Testis (tissue), 3 donors: ENCODE measurements around the gene ERF. TPM values are rescaled to one million over a fixed set of nuclear protein-coding genes. Genes with fewer than 3 reads are reported as not detected.

Source experiments
- DNase-seq: peaks from one replicate; pipeline ENCODE4 v3.0.0-alpha.2; 2019
- H3K27ac ChIP-seq, 2 donors: fragments of 200-600 bp; sonication (generic); one replicate each; pipeline ENCODE4 v1.5.1; 2019
- H3K27me3 ChIP-seq: fragments of 200-600 bp; sonication (generic); one replicate; pipeline ENCODE4 v1.5.1; 2019
- H3K36me3 ChIP-seq: fragments of 200-600 bp; sonication (generic); one replicate; pipeline ENCODE4 v1.5.1; 2017; ENCODE audit warnings: low read depth; ENCODE audit errors: missing control alignments
- H3K4me1 ChIP-seq: fragments of 200-600 bp; sonication (generic); one replicate; pipeline ENCODE4 v1.5.1; 2019
- H3K4me3 ChIP-seq, 2 donors: fragments of 200-600 bp; sonication (generic); one replicate each; pipeline ENCODE4 v1.5.1; 2017 to 2019
- H3K9me3 ChIP-seq: fragments of 200-600 bp; sonication (generic); one replicate; pipeline ENCODE4 v1.5.1; 2017
- POLR2A ChIP-seq: fragments of 450-650 bp; IDR thresholded peaks from one replicate; pipeline ENCODE4 v1.6.1; 2017; ENCODE audit warnings: antibody characterized with exemption, mild to moderate bottlenecking, moderate library complexity
- WGBS, 2 donors: methylation state at CpG; one replicate each; pipeline ENCODE4 v1.1.5; 2018; 5-methylcytosine and 5-hydroxymethylcytosine counted together
- intact Hi-C: fragments of 100-400 bp; cut with DNase I; formaldehyde crosslinking; loops from one replicate; pipeline ENCODE4 v1.15.1; 2023; ENCODE audit warnings: low total_unique reads
- polyA plus RNA-seq: library from polyadenylated mRNA; stranded (reverse); fragments of 350-450 nt; fragmentation: Illumina TruSeq; extraction: RNeasy Lipid Tissue Mini Kit (QIAGEN cat#74804); gene quantifications from one replicate; pipeline ENCODE4 v1.2.3, GENCODE V29; 2014; ENCODE audit warnings: low read depth, low replicate concordance; ENCODE audit not compliant: insufficient read depth
- total RNA-seq, 2 donors: library from RNA; depleted of rRNA; stranded (reverse); fragments of >200 nt; gene quantifications; one replicate each; pipeline ENCODE4 v1.2.3, GENCODE V29; 2016
- TF ChIP-seq, protein P1 (sequence below), 3 experiments: fragments of 450-650 bp in 2 of 3; fragments of 200-600 bp in 1 of 3; sonication (generic) in 1 of 3; IDR thresholded peaks; one replicate each; pipeline ENCODE4 v1.5.1; 2016 to 2019; ENCODE audit warnings: antibody characterized with exemption in 3 of 3, mild to moderate bottlenecking in 2 of 3, moderate library complexity in 1 of 3

Gene ERF
- total and polyA plus RNA-seq, 3 donors from 2014 or later = 59.6 to 120 (median 85.4) TPM

DNA sequence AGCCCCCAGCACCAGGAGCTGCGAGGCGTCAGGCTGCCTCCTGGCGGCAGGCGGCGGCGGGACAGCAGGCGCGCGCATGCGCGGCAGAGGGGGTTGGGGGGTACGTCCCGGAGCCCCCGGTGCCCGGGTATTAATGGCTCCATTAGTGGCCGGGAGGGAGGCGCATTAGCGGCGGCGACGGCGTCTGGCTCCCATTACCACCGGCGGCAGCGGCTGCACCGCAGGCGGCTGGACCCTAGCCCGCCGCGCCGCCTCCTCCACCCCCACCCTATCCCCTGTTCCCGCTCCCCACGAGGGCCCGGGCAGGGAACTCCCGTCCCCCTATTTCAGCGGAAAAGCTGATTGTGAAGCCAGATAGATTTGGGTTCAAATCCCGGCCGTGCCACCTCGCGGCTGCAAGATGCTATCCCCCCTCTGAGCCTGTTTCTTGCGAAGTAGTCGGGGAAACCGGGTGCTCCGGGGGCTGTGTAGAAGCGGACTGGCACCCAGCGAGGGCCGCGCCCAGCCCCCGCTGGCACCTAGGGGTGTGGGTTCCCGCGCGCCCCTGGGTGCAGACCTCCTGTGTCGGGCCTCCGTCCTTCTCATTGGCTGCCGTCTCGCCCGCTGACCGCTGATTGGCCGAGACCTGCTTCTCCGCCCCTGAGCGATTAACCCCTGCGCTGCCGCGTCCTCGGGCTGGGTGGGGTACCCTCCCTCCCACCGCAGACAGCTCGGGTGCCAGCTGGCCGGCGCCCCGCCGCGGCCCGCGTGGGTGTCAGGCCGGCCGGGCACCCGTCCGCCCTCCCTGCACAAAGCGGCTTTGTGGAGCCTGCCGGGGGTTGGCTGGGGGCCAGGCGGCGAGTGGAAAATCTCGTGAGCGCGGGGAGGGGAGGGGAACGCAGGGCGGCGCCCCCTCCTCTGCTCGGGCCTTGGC is 25.2 kb upstream of the ERF start:
- DNase-seq = peak; percentile 96
- Histone ChIP-seq H3K4me3 (peak overlapping the region; percentile 76 to 78), H3K4me1 (peaks cover 67% of the 10 kb centered on the region), H3K36me3 (no peaks in the 10 kb centered on the region), H3K9me3 (no peaks in the 10 kb centered on the region), H3K27me3 (no peaks in the 10 kb centered on the region), H3K27ac (peak overlapping the region; percentile 87 to 98)
- TF ChIP-seq, protein P1, sequence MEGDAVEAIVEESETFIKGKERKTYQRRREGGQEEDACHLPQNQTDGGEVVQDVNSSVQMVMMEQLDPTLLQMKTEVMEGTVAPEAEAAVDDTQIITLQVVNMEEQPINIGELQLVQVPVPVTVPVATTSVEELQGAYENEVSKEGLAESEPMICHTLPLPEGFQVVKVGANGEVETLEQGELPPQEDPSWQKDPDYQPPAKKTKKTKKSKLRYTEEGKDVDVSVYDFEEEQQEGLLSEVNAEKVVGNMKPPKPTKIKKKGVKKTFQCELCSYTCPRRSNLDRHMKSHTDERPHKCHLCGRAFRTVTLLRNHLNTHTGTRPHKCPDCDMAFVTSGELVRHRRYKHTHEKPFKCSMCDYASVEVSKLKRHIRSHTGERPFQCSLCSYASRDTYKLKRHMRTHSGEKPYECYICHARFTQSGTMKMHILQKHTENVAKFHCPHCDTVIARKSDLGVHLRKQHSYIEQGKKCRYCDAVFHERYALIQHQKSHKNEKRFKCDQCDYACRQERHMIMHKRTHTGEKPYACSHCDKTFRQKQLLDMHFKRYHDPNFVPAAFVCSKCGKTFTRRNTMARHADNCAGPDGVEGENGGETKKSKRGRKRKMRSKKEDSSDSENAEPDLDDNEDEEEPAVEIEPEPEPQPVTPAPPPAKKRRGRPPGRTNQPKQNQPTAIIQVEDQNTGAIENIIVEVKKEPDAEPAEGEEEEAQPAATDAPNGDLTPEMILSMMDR (IDR thresholded peaks at IDR 0.05) = peak; percentile 91 to 96 (median 95)
- no peak for TF ChIP-seq POLR2A
- WGBS, 2 donors = 0% methylated on average over 32 to 67 of the region's 89 CpGs
- intact Hi-C loops = no loop called here

DNA sequence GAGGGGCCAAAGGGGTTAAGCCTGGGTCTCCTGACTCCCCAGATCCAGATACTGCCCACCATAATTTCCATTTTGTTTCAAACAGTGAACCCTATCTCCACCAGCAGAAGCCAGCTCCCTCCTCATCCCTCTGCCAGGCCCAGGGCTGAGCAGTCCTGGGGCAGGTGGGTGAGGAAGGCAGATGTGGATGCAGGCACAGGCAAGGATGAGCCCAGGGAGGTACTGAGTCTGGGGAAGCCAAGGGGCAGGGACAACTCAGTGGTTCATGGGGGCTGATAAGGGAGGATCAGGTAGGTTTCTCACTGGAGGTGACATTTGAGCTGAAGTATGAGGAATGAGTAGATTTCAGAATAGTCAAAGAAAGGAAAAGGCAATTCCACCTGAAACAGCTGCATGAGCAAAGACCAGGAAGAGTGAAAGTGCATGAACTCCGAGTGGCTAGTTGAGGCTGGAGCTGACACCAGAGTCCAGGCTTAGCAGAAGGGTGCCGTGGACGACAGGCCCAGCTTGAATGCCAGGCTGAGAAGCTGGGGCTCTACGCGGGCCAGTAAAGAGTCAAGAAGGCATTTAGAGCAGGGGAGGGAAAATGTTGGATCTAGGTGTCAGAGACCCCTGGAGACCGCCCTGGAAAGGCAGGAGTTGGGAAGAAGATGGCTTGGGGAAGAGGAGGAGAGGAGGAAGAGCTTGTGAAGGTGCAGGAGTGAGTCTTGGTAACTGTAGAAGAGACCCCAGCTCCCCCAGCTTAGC is 24.4 kb upstream of the ERF start:
- Histone ChIP-seq H3K27me3 (no peaks in the 10 kb centered on the region), H3K27ac (peak overlapping the region; percentile 87 to 98), H3K4me3 (peak overlapping the region; percentile 76 to 78), H3K4me1 (peaks cover 61% of the 10 kb centered on the region), H3K36me3 (no peaks in the 10 kb centered on the region), H3K9me3 (no peaks in the 10 kb centered on the region)
- TF ChIP-seq POLR2A = no peak
- TF ChIP-seq, protein P1 (IDR thresholded peaks at IDR 0.05) = no peak
- intact Hi-C loops = no loop called here
- DNase-seq = no peak
- 6 to 10% methylated on average over 6 of the region's 6 CpGs for WGBS, 2 donors

DNA sequence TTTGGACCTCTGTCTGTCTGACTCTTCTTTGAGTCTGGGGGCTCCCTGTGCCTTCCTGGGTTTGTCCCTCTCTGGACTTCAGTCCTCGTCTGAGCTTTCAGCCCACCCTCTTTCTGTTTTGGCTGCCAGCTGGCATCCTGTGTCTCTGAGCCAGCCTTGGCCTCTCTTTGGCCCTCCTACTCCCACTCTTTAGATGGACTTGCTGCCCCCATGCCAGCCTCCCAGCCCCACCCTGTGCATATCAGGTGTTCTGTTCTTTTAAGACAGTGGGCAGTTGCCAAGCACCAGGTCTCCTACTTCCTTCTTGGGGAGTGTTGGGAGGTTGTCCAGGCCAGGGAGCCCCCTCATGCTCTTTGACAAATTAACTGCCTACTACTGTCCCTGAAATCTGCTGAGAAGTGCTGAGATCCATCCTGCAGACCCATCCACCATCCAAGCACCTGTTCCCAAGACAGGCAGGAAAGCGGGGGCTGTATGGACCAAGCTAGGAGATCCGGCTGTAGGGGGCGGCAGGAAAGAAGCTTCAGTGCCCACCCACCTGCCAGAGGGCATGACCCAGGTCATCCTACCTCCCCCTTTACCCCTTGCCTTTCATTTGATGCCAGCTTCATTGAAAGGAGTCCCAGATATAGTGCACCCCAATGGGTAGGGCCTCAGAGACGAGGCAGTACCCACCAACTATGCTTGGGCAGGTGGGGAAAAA is 23.7 kb upstream of the ERF start:
- Histone ChIP-seq H3K4me3 (no peak overlapping the region), H3K27ac (peak overlapping the region; percentile 87 to 98), H3K4me1 (peaks cover 61% of the 10 kb centered on the region), H3K36me3 (no peaks in the 10 kb centered on the region), H3K27me3 (no peaks in the 10 kb centered on the region), H3K9me3 (no peaks in the 10 kb centered on the region)
- intact Hi-C loops = no loop called here
- peak; percentile 51 for DNase-seq
- TF ChIP-seq, protein P1 (IDR thresholded peaks at IDR 0.05) = no peak
- no peak for TF ChIP-seq POLR2A
- 62 to 75% methylated on average over 4 to 5 of the region's 5 CpGs for WGBS, 2 donors

GRCh38 chr19:42277821-42278451 is 23.0 kb upstream of the ERF start:
- Histone ChIP-seq H3K9me3 (no peaks in the 10 kb centered on the region), H3K27ac (peak overlapping the region; percentile 87 to 98), H3K36me3 (no peaks in the 10 kb centered on the region), H3K27me3 (no peaks in the 10 kb centered on the region), H3K4me3 (no peak overlapping the region), H3K4me1 (peaks cover 55% of the 10 kb centered on the region)
- intact Hi-C loops = no loop called here
- 53 to 62% methylated on average over 8 to 10 of the region's 10 CpGs for WGBS, 2 donors
- no peak for TF ChIP-seq POLR2A
- TF ChIP-seq, protein P1 (IDR thresholded peaks at IDR 0.05) = no peak
- DNase-seq = no peak
